Measurements from ENCODE around the gene RUNDC3A.

Gene RUNDC3A

GRCh38 chr17:44307387-44308186, 814 bp upstream of the RUNDC3A start (continued):
- TF ChIP-seq ZBTB1 (tag by site-specific recombination; IDR thresholded peaks at IDR 0.05) (no peak), ZNF366 (tag by site-specific recombination; conservative IDR thresholded peaks at IDR 0.05) (no peak), ZBTB10 (tag by site-specific recombination; IDR thresholded peaks at IDR 0.05) (peak; percentile 20; the same call in 1 of the 2 replicates), ZNF174 (tag by site-specific recombination; IDR thresholded peaks at IDR 0.05) (no peak), ZBTB44 (tag by site-specific recombination; IDR thresholded peaks at IDR 0.05) (no peak), ZNF521 (tag by site-specific recombination; IDR thresholded peaks at IDR 0.05) (no peak), ZNF416 (tag by site-specific recombination; IDR thresholded peaks at IDR 0.05) (no peak), ZNF629 (tag by site-specific recombination; IDR thresholded peaks at IDR 0.05) (no peak), SP7 (tag by site-specific recombination; IDR thresholded peaks at IDR 0.05) (no peak), SP2 (tag by site-specific recombination; IDR thresholded peaks at IDR 0.05) (no peak), ZNF747 (tag by site-specific recombination; IDR thresholded peaks at IDR 0.05) (no peak), KLF16 (tag by site-specific recombination; IDR thresholded peaks at IDR 0.05) (no peak; the same call in 1 of the 2 replicates), ZFP3 (tag by site-specific recombination; IDR thresholded peaks at IDR 0.05; ENCODE audit: low read depth) (no peak), ZNF664 (tag by site-specific recombination; IDR thresholded peaks at IDR 0.05) (no peak), GLIS1 (tag by site-specific recombination; IDR thresholded peaks at IDR 0.05) (peak; percentile 34; the same call in 1 of the 2 replicates), ZNF571 (tag by site-specific recombination; IDR thresholded peaks at IDR 0.05) (no peak), ZNF24 (tag by site-specific recombination; IDR thresholded peaks at IDR 0.05) (no peak), ZNF830 (tag by site-specific recombination; IDR thresholded peaks at IDR 0.05; ENCODE audit: low read depth) (no peak), ZNF112 (tag by site-specific recombination; IDR thresholded peaks at IDR 0.05) (no peak), ZNF549 (tag by site-specific recombination; IDR thresholded peaks at IDR 0.05) (no peak), ZNF660 (tag by site-specific recombination; IDR thresholded peaks at IDR 0.05) (no peak), KLF17 (tag by site-specific recombination; IDR thresholded peaks at IDR 0.05) (no peak), ZFHX2 (tag by site-specific recombination; conservative IDR thresholded peaks at IDR 0.05) (peak; percentile 69), ZNF670 (tag by site-specific recombination; IDR thresholded peaks at IDR 0.05; ENCODE audit: low read depth) (no peak), OSR2 (tag by site-specific recombination; IDR thresholded peaks at IDR 0.05) (no peak), ZNF391 (tag by site-specific recombination; IDR thresholded peaks at IDR 0.05; ENCODE audit: borderline replicate concordance, low read depth) (no peak), SETDB1 (IDR thresholded peaks at IDR 0.05; ENCODE audit: insufficient read length, low read length) (no peak), ZNF354C (tag by site-specific recombination; IDR thresholded peaks at IDR 0.05; ENCODE audit: borderline replicate concordance, low read depth) (no peak), ZNF623 (tag by site-specific recombination; IDR thresholded peaks at IDR 0.05) (no peak)
- TF ChIP-seq, protein P1, sequence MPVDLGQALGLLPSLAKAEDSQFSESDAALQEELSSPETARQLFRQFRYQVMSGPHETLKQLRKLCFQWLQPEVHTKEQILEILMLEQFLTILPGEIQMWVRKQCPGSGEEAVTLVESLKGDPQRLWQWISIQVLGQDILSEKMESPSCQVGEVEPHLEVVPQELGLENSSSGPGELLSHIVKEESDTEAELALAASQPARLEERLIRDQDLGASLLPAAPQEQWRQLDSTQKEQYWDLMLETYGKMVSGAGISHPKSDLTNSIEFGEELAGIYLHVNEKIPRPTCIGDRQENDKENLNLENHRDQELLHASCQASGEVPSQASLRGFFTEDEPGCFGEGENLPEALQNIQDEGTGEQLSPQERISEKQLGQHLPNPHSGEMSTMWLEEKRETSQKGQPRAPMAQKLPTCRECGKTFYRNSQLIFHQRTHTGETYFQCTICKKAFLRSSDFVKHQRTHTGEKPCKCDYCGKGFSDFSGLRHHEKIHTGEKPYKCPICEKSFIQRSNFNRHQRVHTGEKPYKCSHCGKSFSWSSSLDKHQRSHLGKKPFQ (tag by site-specific recombination; IDR thresholded peaks at IDR 0.05): no peak
- TF ChIP-seq, protein P2, sequence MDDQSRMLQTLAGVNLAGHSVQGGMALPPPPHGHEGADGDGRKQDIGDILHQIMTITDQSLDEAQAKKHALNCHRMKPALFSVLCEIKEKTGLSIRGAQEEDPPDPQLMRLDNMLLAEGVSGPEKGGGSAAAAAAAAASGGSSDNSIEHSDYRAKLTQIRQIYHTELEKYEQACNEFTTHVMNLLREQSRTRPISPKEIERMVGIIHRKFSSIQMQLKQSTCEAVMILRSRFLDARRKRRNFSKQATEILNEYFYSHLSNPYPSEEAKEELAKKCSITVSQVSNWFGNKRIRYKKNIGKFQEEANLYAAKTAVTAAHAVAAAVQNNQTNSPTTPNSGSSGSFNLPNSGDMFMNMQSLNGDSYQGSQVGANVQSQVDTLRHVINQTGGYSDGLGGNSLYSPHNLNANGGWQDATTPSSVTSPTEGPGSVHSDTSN (CRISPR knock-in tag; IDR thresholded peaks at IDR 0.05): no peak
- TF ChIP-seq, protein P3, sequence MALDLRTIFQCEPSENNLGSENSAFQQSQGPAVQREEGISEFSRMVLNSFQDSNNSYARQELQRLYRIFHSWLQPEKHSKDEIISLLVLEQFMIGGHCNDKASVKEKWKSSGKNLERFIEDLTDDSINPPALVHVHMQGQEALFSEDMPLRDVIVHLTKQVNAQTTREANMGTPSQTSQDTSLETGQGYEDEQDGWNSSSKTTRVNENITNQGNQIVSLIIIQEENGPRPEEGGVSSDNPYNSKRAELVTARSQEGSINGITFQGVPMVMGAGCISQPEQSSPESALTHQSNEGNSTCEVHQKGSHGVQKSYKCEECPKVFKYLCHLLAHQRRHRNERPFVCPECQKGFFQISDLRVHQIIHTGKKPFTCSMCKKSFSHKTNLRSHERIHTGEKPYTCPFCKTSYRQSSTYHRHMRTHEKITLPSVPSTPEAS (tag by site-specific recombination; IDR thresholded peaks at IDR 0.05): no peak
